C4-2B (cell line): ENCODE results near the gene DCHS1.

Source experiments
- ZFX ChIP-seq: fragments of 450-650 bp; IDR thresholded peaks from 2 replicates; pipeline ENCODE4 v1.6.1; 2017
- TF ChIP-seq, protein P1 (sequence below): fragments of 450-650 bp; conservative IDR thresholded peaks from 2 replicates; pipeline ENCODE4 v1.5.1; 2017; ENCODE audit warnings: mild to moderate bottlenecking

DNA sequence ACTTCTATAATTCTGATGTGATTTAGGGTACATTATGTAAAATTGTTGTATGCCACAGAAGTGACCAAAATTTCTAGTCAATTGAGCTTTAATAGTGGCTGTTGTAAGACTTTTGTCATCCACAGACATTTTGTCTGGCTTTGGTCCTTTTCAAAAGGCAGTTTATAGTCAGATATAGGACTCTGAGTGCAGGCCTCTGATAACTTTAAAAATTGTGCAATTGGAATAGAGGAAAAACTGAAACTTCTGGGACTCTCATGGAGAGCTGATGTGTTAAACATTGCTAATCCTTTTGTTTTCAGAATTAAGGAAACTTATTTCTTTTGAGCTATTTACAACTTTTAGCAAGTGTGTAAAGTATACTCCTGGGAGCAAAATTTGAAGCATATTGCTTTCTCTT lies 36.5 kb upstream of the DCHS1 start:
- TF ChIP-seq, protein P1, sequence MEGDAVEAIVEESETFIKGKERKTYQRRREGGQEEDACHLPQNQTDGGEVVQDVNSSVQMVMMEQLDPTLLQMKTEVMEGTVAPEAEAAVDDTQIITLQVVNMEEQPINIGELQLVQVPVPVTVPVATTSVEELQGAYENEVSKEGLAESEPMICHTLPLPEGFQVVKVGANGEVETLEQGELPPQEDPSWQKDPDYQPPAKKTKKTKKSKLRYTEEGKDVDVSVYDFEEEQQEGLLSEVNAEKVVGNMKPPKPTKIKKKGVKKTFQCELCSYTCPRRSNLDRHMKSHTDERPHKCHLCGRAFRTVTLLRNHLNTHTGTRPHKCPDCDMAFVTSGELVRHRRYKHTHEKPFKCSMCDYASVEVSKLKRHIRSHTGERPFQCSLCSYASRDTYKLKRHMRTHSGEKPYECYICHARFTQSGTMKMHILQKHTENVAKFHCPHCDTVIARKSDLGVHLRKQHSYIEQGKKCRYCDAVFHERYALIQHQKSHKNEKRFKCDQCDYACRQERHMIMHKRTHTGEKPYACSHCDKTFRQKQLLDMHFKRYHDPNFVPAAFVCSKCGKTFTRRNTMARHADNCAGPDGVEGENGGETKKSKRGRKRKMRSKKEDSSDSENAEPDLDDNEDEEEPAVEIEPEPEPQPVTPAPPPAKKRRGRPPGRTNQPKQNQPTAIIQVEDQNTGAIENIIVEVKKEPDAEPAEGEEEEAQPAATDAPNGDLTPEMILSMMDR, result no peak
- TF ChIP-seq ZFX, result no peak
